DMS79 (cell line): Measurements from ENCODE around the gene MT1B.

ENCODE experiments used
- DNase-seq: peaks from one replicate; lab custom pipeline; 2025; lab: John Stamatoyannopoulos, UW

MT1B gene

GRCh38 chr16:56651586-56651985 is at the start of gene MT1B:
Gene MT1B (plus strand): TSS chr16:56651886. CDS start chr16:56651954, 68 bp downstream.
- DNase-seq = no peak

DNA sequence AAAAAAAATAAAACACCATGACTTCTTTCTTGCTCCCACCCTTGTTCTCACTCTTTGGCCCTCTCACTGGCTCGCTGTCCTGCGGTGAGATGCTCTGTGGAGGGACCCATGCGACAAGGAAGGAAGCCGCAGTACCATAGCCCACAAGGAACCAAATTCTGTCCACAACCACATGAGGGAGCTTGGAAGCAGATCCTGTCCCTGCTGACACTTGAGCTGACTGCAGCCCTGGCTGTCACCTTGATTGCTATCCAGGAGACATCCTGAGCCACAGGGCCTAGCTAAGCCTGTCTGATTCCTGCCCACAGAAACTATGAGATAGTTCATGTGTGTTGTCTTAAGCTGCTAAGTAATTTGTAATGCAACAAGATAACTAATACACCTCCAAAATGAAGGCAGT is 48.1 kb upstream of the MT1B start:
- no peak for DNase-seq

DNA sequence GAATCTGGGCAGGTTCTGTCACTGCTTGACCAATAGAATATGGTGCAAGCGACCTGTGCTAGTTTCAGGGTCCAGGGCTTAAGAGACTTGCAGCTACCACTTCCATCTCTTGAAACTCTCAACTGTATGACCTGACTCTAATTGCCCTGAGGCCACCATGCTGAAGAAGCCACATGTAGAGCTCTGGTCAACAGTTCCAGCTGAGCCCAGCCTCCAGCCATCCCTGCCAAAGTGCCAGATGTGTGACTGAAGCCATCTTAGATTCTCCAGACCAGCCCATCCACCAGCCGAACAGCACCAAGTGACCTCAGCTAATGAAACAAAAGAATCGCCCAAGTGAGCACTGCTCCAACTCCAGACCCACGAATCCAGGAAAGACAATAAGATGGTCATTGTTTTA is 46.7 kb upstream of the MT1B start:
- no peak for DNase-seq

- no peak for DNase-seq
These were observed 46.2 kb upstream of the MT1B start for GRCh38 chr16:56605475-56605874.

- no peak for DNase-seq
These were observed 45.6 kb upstream of the MT1B start for GRCh38 chr16:56606071-56606475.

DNA sequence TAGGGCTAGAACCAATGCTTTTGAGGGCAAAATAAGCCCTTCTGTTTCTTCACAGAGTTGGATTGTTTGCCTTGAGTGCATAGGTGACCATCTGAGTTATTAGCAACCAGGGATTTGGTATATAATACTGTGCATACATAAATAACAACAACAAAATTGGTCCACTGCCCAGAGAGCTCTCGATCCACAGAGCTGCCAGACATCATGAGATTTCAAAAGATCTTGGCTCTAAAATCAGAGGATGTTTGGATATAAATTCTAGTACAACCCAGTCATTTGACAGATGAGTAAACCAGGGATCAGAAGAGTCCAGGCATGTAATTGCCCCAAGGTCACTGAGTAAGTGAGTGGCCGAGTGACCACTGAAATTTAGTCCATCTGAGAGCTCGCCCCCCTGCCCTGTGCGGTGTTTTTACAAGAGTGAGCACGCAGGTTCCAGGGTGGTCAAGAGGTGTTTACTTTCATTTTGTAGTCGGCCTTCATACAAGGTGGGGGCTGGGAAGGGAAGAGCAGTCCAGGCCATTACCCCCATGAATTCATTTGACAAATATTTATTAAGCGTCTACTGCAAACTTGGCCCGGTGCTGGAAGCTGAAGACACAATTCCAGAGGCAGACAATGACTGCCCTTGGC is 45.1 kb upstream of the MT1B start:
- no peak for DNase-seq

DNA sequence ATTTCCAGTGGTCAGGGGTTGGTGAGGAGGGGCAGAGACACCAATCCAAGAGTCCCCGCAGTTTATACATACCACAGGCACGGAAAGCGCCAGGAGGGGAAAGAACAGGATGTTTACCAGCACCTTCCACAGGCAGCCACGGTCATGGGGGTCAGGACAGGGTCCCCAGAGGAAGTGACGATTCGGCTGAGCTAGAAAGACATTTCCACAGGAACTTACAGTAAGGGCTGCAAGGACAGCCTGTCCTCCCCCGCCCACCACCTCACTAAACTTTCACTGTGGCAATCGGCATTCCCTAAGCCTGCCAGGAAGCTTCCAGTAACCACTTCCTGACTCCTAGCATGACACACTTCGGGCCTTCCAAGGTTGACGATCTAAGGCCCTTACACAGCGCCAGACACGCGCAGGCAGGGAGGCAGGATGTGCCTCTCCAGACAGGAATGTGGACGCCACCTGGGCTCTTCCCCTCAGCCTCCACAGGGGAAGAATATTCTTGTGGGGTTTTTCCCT is 44.5 kb upstream of the MT1B start:
- no peak for DNase-seq

- no peak for DNase-seq
These were observed 44.0 kb upstream of the MT1B start for GRCh38 chr16:56607675-56608042.

DNA sequence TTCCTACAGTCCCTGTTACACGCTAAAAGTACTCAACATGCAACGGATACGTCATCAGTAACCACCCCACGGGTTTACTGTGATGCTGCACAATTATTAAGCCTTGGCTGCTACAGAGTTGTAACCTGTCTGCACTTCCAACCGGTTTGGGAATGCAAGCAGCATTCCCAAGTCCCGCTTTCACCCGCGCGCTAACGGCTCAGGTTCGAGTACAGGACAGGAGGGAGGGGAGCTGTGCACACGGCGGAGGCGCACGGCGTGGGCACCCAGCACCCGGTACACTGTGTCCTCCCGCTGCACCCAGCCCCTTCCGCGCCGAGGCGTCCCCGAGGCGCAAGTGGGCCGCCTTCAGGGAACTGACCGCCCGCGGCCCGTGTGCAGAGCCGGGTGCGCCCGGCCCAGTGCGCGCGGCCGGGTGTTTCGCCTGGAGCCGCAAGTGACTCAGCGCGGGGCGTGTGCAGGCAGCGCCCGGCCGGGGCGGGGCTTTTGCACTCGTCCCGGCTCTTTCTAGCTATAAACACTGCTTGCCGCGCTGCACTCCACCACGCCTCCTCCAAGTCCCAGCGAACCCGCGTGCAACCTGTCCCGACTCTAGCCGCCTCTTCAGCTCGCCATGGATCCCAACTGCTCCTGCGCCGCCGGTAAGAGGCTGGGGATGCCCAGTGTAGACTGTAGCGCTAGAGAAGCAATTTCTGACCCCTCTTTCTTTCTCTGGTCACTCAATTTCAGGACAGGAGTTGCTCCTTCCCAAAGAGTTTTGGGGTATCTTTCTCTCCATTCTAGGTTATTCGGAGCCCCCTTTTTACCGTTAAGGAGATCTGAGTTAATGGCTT is 43.4 kb upstream of the MT1B start, which contains the start of gene MT2A:
MT2A (plus strand) TSS at position 542 of the 833 bp plus-strand sequence; CDS start at position 614, 72 bp downstream.
- DNase-seq = peak; percentile 57

- no peak for DNase-seq
These were observed 42.7 kb upstream of the MT1B start for GRCh38 chr16:56608876-56609462.

GRCh38 chr16:56609463-56609921 is 42.2 kb upstream of the MT1B start:
- DNase-seq = no peak

GRCh38 chr16:56610017-56610608 is 41.6 kb upstream of the MT1B start:
- DNase-seq = no peak

DNA sequence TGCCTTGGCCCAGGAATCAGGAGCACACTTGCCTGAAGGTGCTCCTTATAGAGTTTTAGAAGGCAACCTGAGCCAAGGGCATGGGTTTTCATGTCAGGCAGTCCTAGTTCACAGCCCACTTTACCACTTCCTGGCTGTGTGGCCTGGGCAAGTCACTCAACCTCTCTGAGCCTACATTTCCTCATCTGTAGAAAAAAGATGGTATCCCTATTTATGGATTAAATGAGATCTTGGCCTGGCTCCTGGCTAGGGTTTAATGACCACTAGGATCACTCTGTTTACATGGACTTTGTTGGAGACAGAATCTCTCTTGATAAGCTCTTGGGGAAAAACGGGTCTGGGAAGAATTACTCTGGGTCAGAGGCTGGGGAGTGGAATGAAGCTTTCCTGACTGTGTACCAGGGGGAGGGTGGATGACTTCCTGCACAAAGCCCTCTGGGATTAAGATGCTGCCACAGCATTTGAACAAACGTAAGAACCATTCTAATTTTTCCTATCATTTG is 41.0 kb upstream of the MT1B start:
- no peak for DNase-seq

DNA sequence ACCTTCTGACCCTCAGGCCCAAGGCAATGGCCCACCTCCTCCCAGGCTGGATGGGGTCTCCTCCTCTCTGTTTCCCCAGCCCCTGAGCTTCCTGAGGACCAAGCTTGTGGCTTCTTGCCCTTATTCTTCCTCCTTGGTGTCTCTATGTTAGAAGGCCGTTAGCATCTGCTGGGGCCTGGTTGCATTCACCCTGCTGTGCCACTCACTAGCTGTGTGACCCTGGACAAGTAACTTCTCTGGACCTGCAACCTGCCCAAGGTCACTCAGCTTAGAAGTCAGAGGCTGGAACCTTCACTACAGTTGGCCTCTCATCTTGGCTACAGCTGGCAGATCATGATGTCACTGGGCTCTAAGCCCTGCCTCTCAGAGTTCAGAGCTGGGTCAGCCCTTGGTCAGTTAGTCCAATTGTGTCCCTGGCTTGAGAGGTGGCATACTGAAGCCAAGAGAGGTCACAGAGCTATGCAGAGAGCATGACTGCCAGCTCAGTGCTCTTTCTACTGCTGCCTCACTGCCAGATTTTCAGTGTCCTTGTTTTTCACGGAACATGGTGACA is 40.3 kb upstream of the MT1B start:
- DNase-seq = no peak

GRCh38 chr16:56613706-56614105 is 38.0 kb upstream of the MT1B start:
- no peak for DNase-seq

GRCh38 chr16:56614549-56614991 is 37.1 kb upstream of the MT1B start:
- DNase-seq = no peak

GRCh38 chr16:56615353-56615752 is 36.3 kb upstream of the MT1B start:
- no peak for DNase-seq

DNA sequence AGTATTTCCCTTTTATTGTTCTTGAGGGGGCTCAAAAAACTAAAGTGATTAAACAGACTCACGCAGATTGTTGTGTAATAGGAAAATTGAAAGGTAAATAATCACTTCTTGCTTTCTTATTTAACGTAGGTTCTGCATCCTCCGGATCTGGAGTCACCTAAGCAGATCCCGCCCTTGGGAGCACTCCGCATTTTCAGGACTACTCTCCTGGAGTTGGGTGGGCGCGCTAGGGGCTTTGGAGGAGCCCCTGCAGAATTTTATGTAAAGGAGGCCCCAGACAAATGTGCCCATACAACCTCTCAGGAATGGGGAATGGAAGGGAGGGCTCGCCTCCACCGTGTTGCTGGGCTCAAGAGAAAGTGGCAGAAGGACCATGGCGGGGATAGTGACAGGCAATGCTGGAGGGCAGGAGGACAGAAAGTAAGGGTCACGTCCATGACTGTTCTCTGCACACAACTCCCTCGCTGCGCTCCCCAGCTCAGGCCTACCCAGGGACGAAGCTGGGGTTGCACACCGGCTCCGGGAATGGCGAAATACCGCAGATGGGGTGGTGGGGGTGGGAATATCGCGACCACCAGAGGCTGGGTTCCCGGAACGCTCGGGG is 35.0 kb upstream of the MT1B start:
- no peak for DNase-seq

GRCh38 chr16:56617212-56618085 is 34.2 kb upstream of the MT1B start:
- DNase-seq = no peak

GRCh38 chr16:56618138-56618537 is 33.5 kb upstream of the MT1B start:
- no peak for DNase-seq
